H9 (cell line): ENCODE data around the gene TCN2. TPM values are rescaled to one million over a fixed set of nuclear protein-coding genes. Genes with fewer than 3 reads are reported as not detected.

Experiments used
- DNase-seq: peaks from one replicate; pipeline ENCODE4 v3.0.0-alpha.2; 2017
- H2AFZ ChIP-seq: one replicate; pipeline ENCODE4 v1.6.1; 2013; ENCODE audit warnings: mild to moderate bottlenecking, low read length, control low read depth, moderate library complexity
- H2AK5ac ChIP-seq: 2 replicates; pipeline ENCODE4 v1.6.1; 2013; ENCODE audit warnings: low read length, control low read depth, mixed read lengths; ENCODE audit not compliant: insufficient read length
- H2BK120ac ChIP-seq: one replicate; pipeline ENCODE4 v1.6.1; 2013; ENCODE audit warnings: low read depth, mild to moderate bottlenecking, low read length, control low read depth, inconsistent platforms; ENCODE audit not compliant: poor library complexity, severe bottlenecking
- H2BK12ac ChIP-seq: 2 replicates; pipeline ENCODE4 v1.6.1; 2013; ENCODE audit warnings: low read length, control low read depth, mixed read lengths, low read depth; ENCODE audit not compliant: insufficient read length
- H2BK15ac ChIP-seq: 2 replicates; pipeline ENCODE4 v1.6.1; 2013; ENCODE audit warnings: low read depth, low read length, control low read depth
- H2BK20ac ChIP-seq: one replicate; pipeline ENCODE4 v1.6.1; 2013; ENCODE audit warnings: low read depth, mild to moderate bottlenecking, low read length, control low read depth, inconsistent platforms; ENCODE audit not compliant: poor library complexity, severe bottlenecking
- H2BK5ac ChIP-seq: 2 replicates; pipeline ENCODE4 v1.6.1; 2013; ENCODE audit warnings: low read length, control low read depth, mixed read lengths; ENCODE audit not compliant: insufficient read length
- H3K14ac ChIP-seq: 2 replicates; pipeline ENCODE4 v1.6.1; 2013; ENCODE audit warnings: low read length, control low read depth; ENCODE audit not compliant: insufficient read depth
- H3K18ac ChIP-seq: 2 replicates; pipeline ENCODE4 v1.6.1; 2013; ENCODE audit warnings: low read depth, mild to moderate bottlenecking, mixed read lengths, low read length, control low read depth; ENCODE audit not compliant: insufficient read length
- H3K23ac ChIP-seq: 2 replicates; pipeline ENCODE4 v1.6.1; 2013; ENCODE audit warnings: low read length, control low read depth, mixed read lengths, low read depth; ENCODE audit not compliant: insufficient read length
- H3K23me2 ChIP-seq: 2 replicates; pipeline ENCODE4 v1.6.1; 2013; ENCODE audit warnings: low read depth, mild to moderate bottlenecking, mixed read lengths, low read length, control low read depth; ENCODE audit not compliant: insufficient read length, poor library complexity, severe bottlenecking
- H3K27ac ChIP-seq: 2 replicates; pipeline ENCODE4 v1.5.1; 2013; ENCODE audit warnings: low read length, control low read depth, mixed read lengths, low read depth; ENCODE audit not compliant: insufficient read length
- H3K27me3 ChIP-seq: 2 replicates; pipeline ENCODE4 v1.6.1; 2013; ENCODE audit warnings: low read length, control low read depth, inconsistent platforms; ENCODE audit not compliant: insufficient read depth
- H3K4ac ChIP-seq: 2 replicates; pipeline ENCODE4 v1.6.1; 2013; ENCODE audit warnings: low read depth, mild to moderate bottlenecking, control low read depth, inconsistent platforms, low read length, moderate library complexity
- H3K4me1 ChIP-seq: 2 replicates; pipeline ENCODE4 v1.6.1; 2013; ENCODE audit warnings: low read length, control low read depth, inconsistent platforms; ENCODE audit not compliant: insufficient read depth
- H3K4me2 ChIP-seq: 2 replicates; pipeline ENCODE4 v1.6.1; 2013; ENCODE audit warnings: low read length, control low read depth, mixed read lengths; ENCODE audit not compliant: insufficient read length, insufficient read depth
- H3K56ac ChIP-seq: 2 replicates; pipeline ENCODE4 v1.6.1; 2013; ENCODE audit warnings: low read depth, mild to moderate bottlenecking, mixed read lengths, low read length, control low read depth; ENCODE audit not compliant: insufficient read length
- H3K79me1 ChIP-seq: 2 replicates; pipeline ENCODE4 v1.6.1; 2013; ENCODE audit warnings: low read depth, mild to moderate bottlenecking, moderate library complexity, low read length, control low read depth, inconsistent platforms; ENCODE audit not compliant: insufficient read depth, poor library complexity, severe bottlenecking
- H3K79me2 ChIP-seq: 2 replicates; pipeline ENCODE4 v1.6.1; 2013; ENCODE audit warnings: low read length, control low read depth, inconsistent platforms; ENCODE audit not compliant: insufficient read depth
- H3K9ac ChIP-seq: 2 replicates; pipeline ENCODE4 v1.6.1; 2013; ENCODE audit warnings: low read length, control low read depth, mixed read lengths; ENCODE audit not compliant: insufficient read length; ENCODE audit errors: extremely low read depth
- H3K9me3 ChIP-seq: one replicate; pipeline ENCODE4 v1.6.1; 2013; ENCODE audit warnings: low read depth, low read length, inconsistent platforms; ENCODE audit not compliant: control insufficient read depth
- H3T11ph ChIP-seq: one replicate; pipeline ENCODE4 v1.6.1; 2013; ENCODE audit warnings: mild to moderate bottlenecking, low read length, control low read depth, inconsistent platforms
- H4K20me1 ChIP-seq: one replicate; pipeline ENCODE4 v1.6.1; 2013; ENCODE audit not compliant: control insufficient read depth, insufficient read length, insufficient read depth
- H4K5ac ChIP-seq: 2 replicates; pipeline ENCODE4 v1.6.1; 2013; ENCODE audit warnings: low read depth, mild to moderate bottlenecking, mixed read lengths, low read length, control low read depth; ENCODE audit not compliant: insufficient read length
- H4K8ac ChIP-seq: replicated peaks from 2 replicates; pipeline ENCODE4 v1.6.1; 2013; ENCODE audit warnings: low read length, control low read depth, mixed read lengths, low read depth; ENCODE audit not compliant: insufficient read length
- H4K91ac ChIP-seq: 2 replicates; pipeline ENCODE4 v1.6.1; 2013; ENCODE audit warnings: low read depth, mild to moderate bottlenecking, moderate library complexity, mixed read lengths, low read length, control low read depth; ENCODE audit not compliant: insufficient read length
- H3K27ac Mint-ChIP-seq, 3 experiments: 2 replicates in 2 of 3; 3 replicates in 1 of 3; pipeline ENCODE4 v1.8.0; 2020 to 2021; ENCODE audit warnings: mixed read lengths in 3 of 3, mild to moderate bottlenecking in 1 of 3, moderate library complexity in 1 of 3
- H3K27me3 Mint-ChIP-seq: 2 replicates; pipeline ENCODE4 v1.8.0; 2021; ENCODE audit warnings: low read depth, mild to moderate bottlenecking, moderate library complexity, mixed read lengths
- H3K36me3 Mint-ChIP-seq, 3 experiments: 2 replicates in 2 of 3; 3 replicates in 1 of 3; pipeline ENCODE4 v1.8.0; 2020 to 2021; ENCODE audit warnings: low read depth in 3 of 3, mixed read lengths in 3 of 3; ENCODE audit not compliant: insufficient read depth in 1 of 3
- H3K4me1 Mint-ChIP-seq, 2 experiments: 2 replicates each; pipeline ENCODE4 v1.8.0; 2020; ENCODE audit warnings: mixed read lengths in 2 of 2
- H3K4me3 Mint-ChIP-seq, 2 experiments: 2 replicates in 1 of 2; 3 replicates in 1 of 2; pipeline ENCODE4 v1.8.0; 2020 to 2021; ENCODE audit warnings: mild to moderate bottlenecking in 2 of 2, mixed read lengths in 2 of 2, moderate library complexity in 1 of 2
- H3K9me3 Mint-ChIP-seq, 2 experiments: 2 replicates in 1 of 2; 3 replicates in 1 of 2; pipeline ENCODE4 v1.8.0; 2020; ENCODE audit warnings: mild to moderate bottlenecking in 2 of 2, mixed read lengths in 2 of 2, moderate library complexity in 1 of 2
- WGBS: extraction: QIAGEN DNeasy Blood & Tissue Kit; methylation state at CpG from one replicate; pipeline ENCODE4 v1.1.7; 2013; ENCODE audit warnings: missing lambda C conversion rate, low lambda C conversion rate, mixed read lengths; ENCODE audit not compliant: insufficient read length; ENCODE audit errors: extremely low coverage; 5-methylcytosine and 5-hydroxymethylcytosine counted together
- total RNA-seq: library from RNA; stranded (reverse); gene quantifications from 2 replicates; pipeline ENCODE4 v1.2.1, GENCODE V29; 2021
- TF ChIP-seq, protein P1 (sequence below): fragments of 200-600 bp; sonication (generic); conservative IDR thresholded peaks from 3 replicates; pipeline ENCODE4 v1.8.0; 2021; ENCODE audit warnings: antibody characterized with exemption, mild to moderate bottlenecking

Gene TCN2
- total RNA-seq, 1 experiment from 2014 or later, result 42.2 TPM

DNA sequence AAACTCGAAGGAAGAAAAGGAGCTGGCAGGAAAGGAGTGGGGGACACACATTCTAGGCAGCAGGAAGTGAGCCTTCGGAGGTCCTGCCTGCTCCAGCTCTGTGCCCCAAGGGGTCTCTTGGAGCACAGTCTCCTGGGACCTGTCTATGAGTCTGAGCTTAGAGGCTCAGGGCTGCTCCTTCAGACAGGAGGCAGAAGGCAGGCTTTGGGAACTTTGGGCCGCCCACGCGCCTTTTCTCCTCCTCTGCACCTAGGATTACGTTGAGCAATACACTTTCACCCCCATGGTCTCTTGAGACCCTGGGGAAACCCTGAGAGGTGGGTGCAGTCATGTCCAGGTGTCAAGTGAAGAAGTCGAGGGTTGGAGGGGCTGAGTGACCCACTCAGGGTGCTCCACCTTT, 965 bp downstream of the TCN2 start:
- peaks cover 38 to 47% of the 10 kb centered on the region in 2 experiments for H3K4me1 Mint-ChIP-seq
- no peak overlapping the region for H3K23ac ChIP-seq
- peaks cover 6% of the 10 kb centered on the region for H3K23me2 ChIP-seq
- no peak overlapping the region for H2BK20ac ChIP-seq
- H2BK5ac ChIP-seq, result no peak overlapping the region
- no peak overlapping the region for H2AFZ ChIP-seq
- no peak overlapping the region for H4K5ac ChIP-seq
- H3K9ac ChIP-seq, result no peak overlapping the region
- DNase-seq, result no peak
- no peak overlapping the region for H3K14ac ChIP-seq
- H3K56ac ChIP-seq, result no peak overlapping the region
- no peak overlapping the region for H3K18ac ChIP-seq
- no peak overlapping the region for H2BK120ac ChIP-seq
- H3K27me3 ChIP-seq, result no peaks in the 10 kb centered on the region
- no peak overlapping the region for H3K27ac ChIP-seq
- H4K20me1 ChIP-seq, result no peaks in the 10 kb centered on the region
- H3K4ac ChIP-seq, result no peak overlapping the region
- no CpG with 5 or more reads among the region's 7 CpGs for WGBS
- no peaks in the 10 kb centered on the region for H3K9me3 Mint-ChIP-seq
- peaks cover 4% of the 10 kb centered on the region for H3K79me1 ChIP-seq
- H3K4me2 ChIP-seq, result peak overlapping the region; percentile 82
- 0 out of 2 replicates have a peak, but pooled peaks cover 6% of the 10 kb centered on the region for H3K4me1 ChIP-seq
- H3T11ph ChIP-seq, result no peak overlapping the region
- no peak overlapping the region for H4K8ac ChIP-seq
- H3K4me3 Mint-ChIP-seq, result peak overlapping the region; percentile 77 to 85
- no peak overlapping the region for H2BK12ac ChIP-seq
- H2BK15ac ChIP-seq, result no peak overlapping the region
- peak overlapping the region in 2 of 3 experiments; percentile 95 to 97; a peak in 2 of 7 replicates for H3K27ac Mint-ChIP-seq
- peaks cover 16 to 36% (median 31%) of the 10 kb centered on the region in 3 experiments; a peak in 6 of 7 replicates for H3K36me3 Mint-ChIP-seq
- no peaks in the 10 kb centered on the region for H3K27me3 Mint-ChIP-seq
- no peak overlapping the region for H4K91ac ChIP-seq
- TF ChIP-seq, protein P1, sequence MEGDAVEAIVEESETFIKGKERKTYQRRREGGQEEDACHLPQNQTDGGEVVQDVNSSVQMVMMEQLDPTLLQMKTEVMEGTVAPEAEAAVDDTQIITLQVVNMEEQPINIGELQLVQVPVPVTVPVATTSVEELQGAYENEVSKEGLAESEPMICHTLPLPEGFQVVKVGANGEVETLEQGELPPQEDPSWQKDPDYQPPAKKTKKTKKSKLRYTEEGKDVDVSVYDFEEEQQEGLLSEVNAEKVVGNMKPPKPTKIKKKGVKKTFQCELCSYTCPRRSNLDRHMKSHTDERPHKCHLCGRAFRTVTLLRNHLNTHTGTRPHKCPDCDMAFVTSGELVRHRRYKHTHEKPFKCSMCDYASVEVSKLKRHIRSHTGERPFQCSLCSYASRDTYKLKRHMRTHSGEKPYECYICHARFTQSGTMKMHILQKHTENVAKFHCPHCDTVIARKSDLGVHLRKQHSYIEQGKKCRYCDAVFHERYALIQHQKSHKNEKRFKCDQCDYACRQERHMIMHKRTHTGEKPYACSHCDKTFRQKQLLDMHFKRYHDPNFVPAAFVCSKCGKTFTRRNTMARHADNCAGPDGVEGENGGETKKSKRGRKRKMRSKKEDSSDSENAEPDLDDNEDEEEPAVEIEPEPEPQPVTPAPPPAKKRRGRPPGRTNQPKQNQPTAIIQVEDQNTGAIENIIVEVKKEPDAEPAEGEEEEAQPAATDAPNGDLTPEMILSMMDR, result no peak
- no peak overlapping the region for H2AK5ac ChIP-seq
- no peaks in the 10 kb centered on the region for H3K9me3 ChIP-seq
- H3K79me2 ChIP-seq, result no peaks in the 10 kb centered on the region
